GM12878 (cell line): ENCODE measurements around the gene CNNM4. TPM values are rescaled to one million over a fixed set of nuclear protein-coding genes. Genes with fewer than 3 reads are reported as not detected.

Experiments
- ATAC-seq: fragments of 200-7000 bp; cut with Tn5 transposase; 3 replicates; pipeline ENCODE4 v1.9.1; 2020; ENCODE audit warnings: mild to moderate bottlenecking, moderate library complexity
- BruUV-seq: library from RNA; stranded (reverse); fragments of 400-500 nt; replicated peaks from 2 replicates; lab custom pipeline; 2021; lab: Mats Ljungman, UMichigan
- CTCF ChIA-PET: fragments of 300-600 bp; sonication (Branson Sonifier 250); formaldehyde crosslinking; extraction: SDS; loops from one replicate; lab custom pipeline; 2021; ENCODE audit warnings: inconsistent platforms; lab: Yijun Ruan, JAX
- POLR2A ChIA-PET: fragments of 350-600 bp; formaldehyde crosslinking; extraction: SDS; loops from one replicate; lab custom pipeline; 2021; ENCODE audit warnings: inconsistent platforms; lab: Charles Lee
- RAD21 ChIA-PET: fragments of 300-600 bp; sonication (Branson Sonifier 250); formaldehyde crosslinking; loops from one replicate; lab custom pipeline; 2023; ENCODE audit warnings: antibody characterized with exemption; ENCODE audit not compliant: unreplicated experiment; lab: Charles Lee
- SMC1A ChIA-PET: fragments of 300-600 bp; sonication (Branson Sonifier 250); formaldehyde crosslinking; loops from one replicate; lab custom pipeline; 2023; ENCODE audit not compliant: unreplicated experiment, uncharacterized antibody; lab: Charles Lee
- DNase-seq: peaks from one replicate; pipeline ENCODE4 v3.0.0-alpha.2; 2011; ENCODE audit warnings: low read depth, low spot score
- FAIRE-seq: peaks from 3 replicates; lab custom pipeline; 2011; peaks lifted over from hg19 to GRCh38; lab: Jason Lieb, UNC
- H2AFZ ChIP-seq: 2 replicates; pipeline ENCODE4 v1.6.0; 2011; ENCODE audit warnings: low read depth, low read length, control low read depth; ENCODE audit not compliant: control insufficient read depth
- H3K27ac ChIP-seq: 2 replicates; pipeline ENCODE4 v1.5.1; 2011; ENCODE audit warnings: control low read depth; ENCODE audit not compliant: control insufficient read depth, insufficient read depth
- H3K27me3 ChIP-seq, 2 experiments: replicated peaks in 1 of 2; 2 replicates each; pipeline versions ENCODE4 v1.6.0 to v1.6.1; 2011; ENCODE audit warnings: low read length in 1 of 2; ENCODE audit not compliant: control insufficient read depth in 2 of 2, insufficient read depth in 2 of 2
- H3K36me3 ChIP-seq, 2 experiments: 2 replicates each; pipeline ENCODE4 v1.5.1; 2011; ENCODE audit warnings: low read length in 1 of 2; ENCODE audit not compliant: control insufficient read depth in 2 of 2, insufficient read depth in 2 of 2
- H3K4me1 ChIP-seq: 2 replicates; pipeline ENCODE4 v1.6.1; 2011; ENCODE audit warnings: mild to moderate bottlenecking, low read length, moderate library complexity, mixed read lengths; ENCODE audit not compliant: control insufficient read depth, insufficient read depth
- H3K4me2 ChIP-seq: 2 replicates; pipeline ENCODE4 v1.6.0; 2011; ENCODE audit warnings: control low read depth; ENCODE audit not compliant: control insufficient read depth, insufficient read depth
- H3K4me3 ChIP-seq: fragments of 200-600 bp; sonication (generic); 2 replicates; pipeline ENCODE4 v1.5.1; 2016
- H3K79me2 ChIP-seq: 2 replicates; pipeline ENCODE4 v1.6.0; 2011; ENCODE audit warnings: low read length; ENCODE audit not compliant: control insufficient read depth, insufficient read depth
- H3K9ac ChIP-seq: 2 replicates; pipeline ENCODE4 v1.8.0; 2011; ENCODE audit warnings: low read length, control low read depth, mixed read lengths; ENCODE audit not compliant: control insufficient read depth, insufficient read depth
- H3K9me3 ChIP-seq: replicated peaks from 3 replicates; pipeline ENCODE4 v1.5.1; 2011; ENCODE audit warnings: mild to moderate bottlenecking, low read length; ENCODE audit not compliant: control insufficient read depth, insufficient read depth
- H4K20me1 ChIP-seq: 2 replicates; pipeline ENCODE4 v1.6.0; 2011; ENCODE audit not compliant: control insufficient read depth, insufficient read depth
- BACH1 ChIP-seq: fragments of 450-650 bp; IDR thresholded peaks from 2 replicates; pipeline ENCODE4 v1.6.1; 2017; ENCODE audit warnings: mild to moderate bottlenecking, borderline replicate concordance
- BCL11A ChIP-seq: IDR thresholded peaks from 2 replicates; pipeline ENCODE4 v1.6.1; 2011; ENCODE audit warnings: low read depth, low read length
- CHD2 ChIP-seq: IDR thresholded peaks from 2 replicates; pipeline ENCODE4 v1.6.1; 2011; ENCODE audit warnings: low read depth, low read length, improper control_type of control experiment, borderline replicate concordance
- JUND ChIP-seq: IDR thresholded peaks from 2 replicates; pipeline ENCODE4 v1.6.1; 2012; ENCODE audit warnings: low read depth, mild to moderate bottlenecking, low read length, improper control_type of control experiment, moderate library complexity
- MAX ChIP-seq: IDR thresholded peaks from 2 replicates; pipeline ENCODE4 v1.6.1; 2012; ENCODE audit warnings: low read depth, low read length, improper control_type of control experiment
- MXI1 ChIP-seq: fragments of 150-350 bp; IDR thresholded peaks from 2 replicates; pipeline ENCODE4 v1.6.1; 2011; ENCODE audit warnings: low read depth, mild to moderate bottlenecking, inconsistent platforms, low read length, improper control_type of control experiment
- NFIC ChIP-seq: IDR thresholded peaks from 2 replicates; pipeline ENCODE4 v1.6.1; 2012; ENCODE audit warnings: low read depth, mild to moderate bottlenecking, inconsistent platforms, low read length, moderate library complexity
- SIX5 ChIP-seq: IDR thresholded peaks from 2 replicates; pipeline ENCODE4 v1.6.1; 2011; ENCODE audit warnings: mild to moderate bottlenecking, low read depth, low read length, moderate library complexity; ENCODE audit not compliant: severe bottlenecking
- STAT1 ChIP-seq: fragments of 450-650 bp; conservative IDR thresholded peaks from 2 replicates; pipeline ENCODE4 v1.6.1; 2014; ENCODE audit warnings: antibody characterized with exemption, mild to moderate bottlenecking
- WGBS: methylation state at CpG from one replicate; pipeline ENCODE4 v1.1.6; 2016; ENCODE audit warnings: low lambda C conversion rate; ENCODE audit not compliant: insufficient replicate concordance, insufficient coverage; ENCODE audit errors: missing lambda C conversion rate; 5-methylcytosine and 5-hydroxymethylcytosine counted together
- in situ Hi-C: fragments of 300-500 bp; cut with MboI; formaldehyde crosslinking; loops from 9 replicates; pipeline ENCODE4 v1.14.3; 2018; ENCODE audit warnings: mixed read lengths
- intact Hi-C: fragments of 100-400 bp; cut with micrococcal nuclease; formaldehyde crosslinking; loops from one replicate; pipeline ENCODE4 v1.14.2; 2022; ENCODE audit not compliant: unreplicated experiment
- polyA plus RNA-seq, 11 experiments: library from polyadenylated mRNA; depleted of rRNA in 4 of 11; unstranded in 6 of 11; stranded (reverse) in 5 of 11; fragments of >200 nt; fragmentation: Nextera tagmentation in 4 of 11; fragmentation: Illumina TruSeq in 1 of 11; extraction: Ambion mirVana in 4 of 11; extraction: Trizol in 1 of 11; gene quantifications; 1 replicate in 1 of 11; 2 replicates in 10 of 11; pipeline versions ENCODE4 v1.2.1 to v1.2.3, GENCODE V29; 2011 to 2016; ENCODE audit warnings: inconsistent platforms in 2 of 11, missing spikeins in 2 of 11, low read depth in 1 of 11
- total RNA-seq, 4 experiments: library from RNA; depleted of rRNA in 3 of 4; stranded (reverse); fragments of >200 nt in 3 of 4; fragmentation: Illumina TruSeq in 1 of 4; extraction: Trizol in 1 of 4; gene quantifications; 2 replicates each; pipeline versions ENCODE4 v1.2.1 to v1.2.3, GENCODE V29; 2013 to 2021

CNNM4 gene
- total and polyA plus RNA-seq, 10 of the 15 experiments (the other 5 are each of a cell fraction or from before 2014, with no cell fraction given) = 2.4 to 13.8 (median 8.1) TPM

GRCh38 chr2:96807127-96807471 is 46.4 kb downstream of the CNNM4 start:
- Histone ChIP-seq H3K4me1 (peaks cover 8% of the 10 kb centered on the region), H3K4me2 (peak overlapping the region; percentile 51), H3K79me2 (no peaks in the 10 kb centered on the region), H2AFZ (no peak overlapping the region), H3K36me3 (peaks cover 3 to 9% of the 10 kb centered on the region in 2 experiments; a peak in 3 of 4 replicates), H3K9ac (no peak overlapping the region; the same call in 1 of the 2 replicates), H3K4me3 (no peak overlapping the region), H4K20me1 (no peaks in the 10 kb centered on the region), H3K9me3 (no peaks in the 10 kb centered on the region), H3K27ac (no peak overlapping the region; the same call in 1 of the 2 replicates), H3K27me3 (no peaks in the 10 kb centered on the region)
- intact Hi-C loops (no loop called here), in situ Hi-C loops (no loop called here)
- DNase-seq (no peak), FAIRE-seq (no peak), ATAC-seq (no peak)
- TF ChIP-seq SIX5 (no peak), NFIC (no peak), MAX (no peak), BACH1 (no peak), STAT1 (no peak), BCL11A (no peak)
- ChIA-PET POLR2A (interaction anchor here (0.6 to 0.7 kb wide), 2 partner anchors 34 to 47 kb away, joined by 3 to 4 read pairs; no protein-coding TSS in a partner anchor), SMC1A (interaction anchor here (0.8 to 0.9 kb wide), 2 partner anchors 12 to 400 kb away, joined by 3 to 4 read pairs; no protein-coding TSS in a partner anchor), CTCF (interaction anchor here (0.6 to 1.4 kb wide), 2 partner anchors 44 to 50 kb away, joined by 3 read pairs; no protein-coding TSS in a partner anchor), RAD21 (no interaction called here)
- BruUV-seq = no TSS peak
- whole genome bisulfite sequencing = 47% methylated on average over 10 of the region's 10 CpGs

- peaks cover 4% of the 10 kb centered on the region for H3K4me1 ChIP-seq
- no peak overlapping the region for H3K9ac ChIP-seq
- FAIRE-seq = no peak
- ChIA-PET SMC1A (interaction anchor here (0.9 kb wide), 1 partner anchor 11 kb away, joined by 4 read pairs; no protein-coding TSS in a partner anchor), POLR2A (no interaction called here), RAD21 (no interaction called here), CTCF (interaction anchor here (1.0 kb wide), 1 partner anchor 9 kb away, joined by 3 read pairs; no protein-coding TSS in a partner anchor)
- H3K27ac ChIP-seq = no peak overlapping the region
- H3K36me3 ChIP-seq = peaks cover 2 to 4% of the 10 kb centered on the region in 2 experiments; a peak in 3 of 4 replicates
- no peaks in the 10 kb centered on the region for H3K27me3 ChIP-seq
- DNase-seq = no peak
- no peaks in the 10 kb centered on the region for H3K9me3 ChIP-seq
- H3K4me2 ChIP-seq = no peak overlapping the region
- H2AFZ ChIP-seq = no peak overlapping the region
- H3K79me2 ChIP-seq = no peaks in the 10 kb centered on the region
- in situ Hi-C loops (no loop called here), intact Hi-C loops (no loop called here)
- no peaks in the 10 kb centered on the region for H4K20me1 ChIP-seq
- no TSS peak for BruUV-seq
- WGBS = 93% methylated on average over 10 of the region's 10 CpGs
- no peak overlapping the region for H3K4me3 ChIP-seq
- TF ChIP-seq JUND = no peak
- no peak for TF ChIP-seq CHD2
- no peak for TF ChIP-seq MXI1
- no peak for ATAC-seq
Observed at GRCh38 chr2:96808176-96808837, 47.6 kb downstream of the CNNM4 start.
